HG03457 (cell line): ENCODE data around the gene SLC6A18.

ENCODE experiments used
- ATAC-seq: cut with Tn5 transposase; IDR thresholded peaks from one replicate; pipeline ENCODE4 v1.9.1; 2021; ENCODE audit warnings: moderate number of reproducible peaks; ENCODE audit not compliant: unreplicated experiment

SLC6A18 gene

GRCh38 chr5:1225081-1225480 is at the start of gene SLC6A18:
Gene SLC6A18 (plus strand): TSS chr5:1225381. CDS start chr5:1225478, 97 bp downstream.
- no peak for ATAC-seq

- no peak for ATAC-seq
Measured at GRCh38 chr5:1175801-1176472, 49.2 kb upstream of the SLC6A18 start.

GRCh38 chr5:1176473-1177391 is 48.4 kb upstream of the SLC6A18 start:
- ATAC-seq, result no peak

GRCh38 chr5:1177826-1178528 is 47.2 kb upstream of the SLC6A18 start:
- ATAC-seq, result no peak

- no peak for ATAC-seq
Measured at GRCh38 chr5:1178529-1179382, 46.4 kb upstream of the SLC6A18 start.

- ATAC-seq, result no peak
Measured at GRCh38 chr5:1179383-1179715, 45.8 kb upstream of the SLC6A18 start.

- ATAC-seq, result no peak
Measured at GRCh38 chr5:1180096-1180495, 45.1 kb upstream of the SLC6A18 start.

GRCh38 chr5:1180841-1181271 is 44.3 kb upstream of the SLC6A18 start:
- ATAC-seq, result no peak

GRCh38 chr5:1181451-1182359 is 43.5 kb upstream of the SLC6A18 start:
- ATAC-seq, result no peak

GRCh38 chr5:1182360-1182632 is 42.9 kb upstream of the SLC6A18 start:
- ATAC-seq, result no peak

GRCh38 chr5:1182633-1183423 is 42.4 kb upstream of the SLC6A18 start:
- ATAC-seq, result no peak

GRCh38 chr5:1183424-1184162 is 41.6 kb upstream of the SLC6A18 start:
- ATAC-seq, result no peak

GRCh38 chr5:1184163-1184470 is 41.1 kb upstream of the SLC6A18 start:
- no peak for ATAC-seq

GRCh38 chr5:1184481-1184880 is 40.7 kb upstream of the SLC6A18 start:
- no peak for ATAC-seq

- no peak for ATAC-seq
Measured at GRCh38 chr5:1185038-1185627, 40.0 kb upstream of the SLC6A18 start.

- no peak for ATAC-seq
Measured at GRCh38 chr5:1185629-1186350, 39.4 kb upstream of the SLC6A18 start.

GRCh38 chr5:1186351-1187233 is 38.6 kb upstream of the SLC6A18 start:
- ATAC-seq, result no peak
